ENCODE measurements around the gene PTPN3.

DNA sequence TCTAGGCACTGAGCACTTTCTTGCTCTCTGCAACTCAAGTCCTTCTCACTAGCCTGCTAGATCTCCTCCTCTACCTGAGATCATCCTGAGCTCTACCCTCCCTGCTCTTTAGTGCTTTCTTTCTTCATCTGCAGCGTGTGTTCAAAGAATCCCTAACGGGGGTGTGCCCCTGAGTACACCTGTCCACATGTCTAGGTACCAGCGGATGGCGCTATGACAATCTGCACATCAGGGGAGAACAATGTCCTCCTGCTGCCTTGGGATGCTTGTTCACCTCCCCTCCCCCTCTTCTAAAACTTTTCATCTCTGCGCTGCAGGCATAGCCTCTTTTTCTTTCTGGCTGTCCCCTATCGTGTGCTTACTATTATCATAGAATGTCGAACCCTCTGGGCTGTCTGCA, 42.7 kb downstream of the PTPN3 start:
- TF ChIP-seq, protein P1, sequence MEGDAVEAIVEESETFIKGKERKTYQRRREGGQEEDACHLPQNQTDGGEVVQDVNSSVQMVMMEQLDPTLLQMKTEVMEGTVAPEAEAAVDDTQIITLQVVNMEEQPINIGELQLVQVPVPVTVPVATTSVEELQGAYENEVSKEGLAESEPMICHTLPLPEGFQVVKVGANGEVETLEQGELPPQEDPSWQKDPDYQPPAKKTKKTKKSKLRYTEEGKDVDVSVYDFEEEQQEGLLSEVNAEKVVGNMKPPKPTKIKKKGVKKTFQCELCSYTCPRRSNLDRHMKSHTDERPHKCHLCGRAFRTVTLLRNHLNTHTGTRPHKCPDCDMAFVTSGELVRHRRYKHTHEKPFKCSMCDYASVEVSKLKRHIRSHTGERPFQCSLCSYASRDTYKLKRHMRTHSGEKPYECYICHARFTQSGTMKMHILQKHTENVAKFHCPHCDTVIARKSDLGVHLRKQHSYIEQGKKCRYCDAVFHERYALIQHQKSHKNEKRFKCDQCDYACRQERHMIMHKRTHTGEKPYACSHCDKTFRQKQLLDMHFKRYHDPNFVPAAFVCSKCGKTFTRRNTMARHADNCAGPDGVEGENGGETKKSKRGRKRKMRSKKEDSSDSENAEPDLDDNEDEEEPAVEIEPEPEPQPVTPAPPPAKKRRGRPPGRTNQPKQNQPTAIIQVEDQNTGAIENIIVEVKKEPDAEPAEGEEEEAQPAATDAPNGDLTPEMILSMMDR (IDR thresholded peaks at IDR 0.05), result no peak
- TF ChIP-seq SIN3A (IDR thresholded peaks at IDR 0.05; ENCODE audit: borderline replicate concordance, insufficient read depth, low read depth, low read length) (no peak), POLR2AphosphoS5 (IDR thresholded peaks at IDR 0.05; ENCODE audit: low read depth, low read length) (no peak), TCF7L2 (IDR thresholded peaks at IDR 0.05; ENCODE audit: low read depth, low read length) (no peak)
- TF ChIP-seq, protein P2, sequence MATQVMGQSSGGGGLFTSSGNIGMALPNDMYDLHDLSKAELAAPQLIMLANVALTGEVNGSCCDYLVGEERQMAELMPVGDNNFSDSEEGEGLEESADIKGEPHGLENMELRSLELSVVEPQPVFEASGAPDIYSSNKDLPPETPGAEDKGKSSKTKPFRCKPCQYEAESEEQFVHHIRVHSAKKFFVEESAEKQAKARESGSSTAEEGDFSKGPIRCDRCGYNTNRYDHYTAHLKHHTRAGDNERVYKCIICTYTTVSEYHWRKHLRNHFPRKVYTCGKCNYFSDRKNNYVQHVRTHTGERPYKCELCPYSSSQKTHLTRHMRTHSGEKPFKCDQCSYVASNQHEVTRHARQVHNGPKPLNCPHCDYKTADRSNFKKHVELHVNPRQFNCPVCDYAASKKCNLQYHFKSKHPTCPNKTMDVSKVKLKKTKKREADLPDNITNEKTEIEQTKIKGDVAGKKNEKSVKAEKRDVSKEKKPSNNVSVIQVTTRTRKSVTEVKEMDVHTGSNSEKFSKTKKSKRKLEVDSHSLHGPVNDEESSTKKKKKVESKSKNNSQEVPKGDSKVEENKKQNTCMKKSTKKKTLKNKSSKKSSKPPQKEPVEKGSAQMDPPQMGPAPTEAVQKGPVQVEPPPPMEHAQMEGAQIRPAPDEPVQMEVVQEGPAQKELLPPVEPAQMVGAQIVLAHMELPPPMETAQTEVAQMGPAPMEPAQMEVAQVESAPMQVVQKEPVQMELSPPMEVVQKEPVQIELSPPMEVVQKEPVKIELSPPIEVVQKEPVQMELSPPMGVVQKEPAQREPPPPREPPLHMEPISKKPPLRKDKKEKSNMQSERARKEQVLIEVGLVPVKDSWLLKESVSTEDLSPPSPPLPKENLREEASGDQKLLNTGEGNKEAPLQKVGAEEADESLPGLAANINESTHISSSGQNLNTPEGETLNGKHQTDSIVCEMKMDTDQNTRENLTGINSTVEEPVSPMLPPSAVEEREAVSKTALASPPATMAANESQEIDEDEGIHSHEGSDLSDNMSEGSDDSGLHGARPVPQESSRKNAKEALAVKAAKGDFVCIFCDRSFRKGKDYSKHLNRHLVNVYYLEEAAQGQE (IDR thresholded peaks at IDR 0.05; ENCODE audit: insufficient read depth in 1 of 2, low read depth in 2 of 2, low read length in 1 of 2), result no peak
